HEK293 (cell line): ENCODE measurements around the gene MPV17L2.
A peak's percentile ranks its signal among the peaks of the same experiment; 100 is the strongest.

Experiments
- CTCF ChIA-PET: fragments of 350-600 bp; formaldehyde crosslinking; extraction: SDS; loops from one replicate; lab custom pipeline; 2021; ENCODE audit warnings: antibody characterized with exemption; lab: Yijun Ruan, JAX
- POLR2A ChIA-PET: fragments of 300-600 bp; formaldehyde crosslinking; extraction: SDS; loops from one replicate; lab custom pipeline; 2020; ENCODE audit warnings: antibody characterized with exemption, inconsistent platforms; lab: Yijun Ruan, JAX
- H3K27ac ChIP-seq: fragments of 200-500 bp; sonication (Bioruptor generic); 2 replicates; pipeline ENCODE4 v1.5.1; 2014; ENCODE audit warnings: low read depth, low read length, control low read depth, inconsistent platforms; ENCODE audit errors: extremely low read depth
- H3K36me3 ChIP-seq, 2 experiments: fragments of 200-500 bp in 1 of 2; sonication (Bioruptor generic) in 1 of 2; 1 replicate in 1 of 2; 2 replicates in 1 of 2; pipeline ENCODE4 v1.5.1; 2014 to 2017; ENCODE audit warnings: inconsistent platforms in 2 of 2, low read length in 2 of 2; ENCODE audit not compliant: control insufficient read depth in 2 of 2, insufficient read depth in 1 of 2
- H3K4me1 ChIP-seq: fragments of 200-500 bp; sonication (Bioruptor generic); 2 replicates; pipeline ENCODE4 v1.5.1; 2014; ENCODE audit warnings: mild to moderate bottlenecking, low read length, inconsistent platforms; ENCODE audit not compliant: control insufficient read depth, insufficient read depth
- H3K4me3 ChIP-seq: 2 replicates; pipeline ENCODE4 v1.5.1; 2011; ENCODE audit warnings: low read depth, mild to moderate bottlenecking, control low read depth, low read length, moderate library complexity
- H3K9me3 ChIP-seq: fragments of 200-500 bp; sonication (Bioruptor generic); 2 replicates; pipeline ENCODE4 v1.5.1; 2014; ENCODE audit warnings: low read depth, low read length, inconsistent platforms; ENCODE audit not compliant: control insufficient read depth, insufficient read depth
- GLI2 ChIP-seq: fragments of 450-650 bp; formaldehyde crosslinking; IDR thresholded peaks from 2 replicates; pipeline ENCODE4; 2017; ENCODE audit warnings: missing biosample characterization, missing genetic modification characterization, low read depth, borderline replicate concordance
- GLI4 ChIP-seq: fragments of 450-650 bp; formaldehyde crosslinking; IDR thresholded peaks from 2 replicates; pipeline ENCODE4 v1.5.1; 2016; ENCODE audit warnings: missing biosample characterization, missing genetic modification characterization
- HOXC10 ChIP-seq: sonication (generic); formaldehyde crosslinking; IDR thresholded peaks from 2 replicates; pipeline ENCODE4 v1.8.1; 2023; ENCODE audit warnings: mild to moderate bottlenecking, missing genetic modification reagents
- KLF9 ChIP-seq: fragments of 450-650 bp; formaldehyde crosslinking; IDR thresholded peaks from 2 replicates; pipeline ENCODE4 v1.5.1; 2016; ENCODE audit warnings: missing biosample characterization, missing genetic modification characterization, low read depth
- WT1 ChIP-seq: fragments of 450-650 bp; formaldehyde crosslinking; IDR thresholded peaks from 2 replicates; pipeline ENCODE4 v1.5.1; 2016; ENCODE audit warnings: missing biosample characterization, missing genetic modification characterization
- ZBTB17 ChIP-seq: fragments of 450-650 bp; formaldehyde crosslinking; IDR thresholded peaks from 2 replicates; pipeline ENCODE4 v1.5.1; 2016; ENCODE audit warnings: missing biosample characterization, missing genetic modification characterization
- ZBTB20 ChIP-seq: fragments of 450-650 bp; formaldehyde crosslinking; IDR thresholded peaks from 2 replicates; pipeline ENCODE4 v1.5.1; 2016; ENCODE audit warnings: missing biosample characterization, missing genetic modification characterization
- ZBTB21 ChIP-seq: fragments of 450-650 bp; formaldehyde crosslinking; IDR thresholded peaks from 2 replicates; pipeline ENCODE4 v1.5.1; 2017; ENCODE audit warnings: missing biosample characterization, missing genetic modification characterization
- ZFP3 ChIP-seq: fragments of 450-650 bp; formaldehyde crosslinking; IDR thresholded peaks from 2 replicates; pipeline ENCODE4 v1.5.1; 2016; ENCODE audit warnings: low read depth, missing biosample characterization, missing genetic modification characterization
- ZFP37 ChIP-seq: fragments of 450-650 bp; formaldehyde crosslinking; IDR thresholded peaks from 2 replicates; pipeline ENCODE4 v1.5.1; 2016; ENCODE audit warnings: missing biosample characterization, missing genetic modification characterization
- ZFP69B ChIP-seq: fragments of 450-650 bp; formaldehyde crosslinking; IDR thresholded peaks from 2 replicates; pipeline ENCODE4 v1.5.1; 2016; ENCODE audit warnings: missing biosample characterization, missing genetic modification characterization
- ZNF112 ChIP-seq: fragments of 450-650 bp; formaldehyde crosslinking; IDR thresholded peaks from 2 replicates; pipeline ENCODE4 v1.5.0; 2017; ENCODE audit warnings: missing biosample characterization, missing genetic modification characterization
- ZNF155 ChIP-seq: fragments of 450-650 bp; formaldehyde crosslinking; IDR thresholded peaks from 2 replicates; pipeline ENCODE4 v1.5.1; 2016; ENCODE audit warnings: missing biosample characterization, missing genetic modification characterization
- ZNF16 ChIP-seq: fragments of 450-650 bp; formaldehyde crosslinking; IDR thresholded peaks from 2 replicates; pipeline ENCODE4 v1.5.1; 2016; ENCODE audit warnings: low read depth, missing biosample characterization, missing genetic modification characterization
- ZNF202 ChIP-seq: fragments of 450-650 bp; formaldehyde crosslinking; IDR thresholded peaks from 2 replicates; pipeline ENCODE4 v1.5.1; 2016; ENCODE audit warnings: missing biosample characterization, missing genetic modification characterization, borderline replicate concordance
- ZNF341 ChIP-seq: fragments of 450-650 bp; formaldehyde crosslinking; IDR thresholded peaks from 2 replicates; pipeline ENCODE4; 2016; ENCODE audit warnings: low read depth, missing biosample characterization, missing genetic modification characterization
- ZNF350 ChIP-seq: fragments of 450-650 bp; formaldehyde crosslinking; IDR thresholded peaks from 2 replicates; pipeline ENCODE4 v1.5.0; 2017; ENCODE audit warnings: missing biosample characterization, mild to moderate bottlenecking, missing genetic modification characterization
- ZNF394 ChIP-seq: fragments of 450-650 bp; formaldehyde crosslinking; IDR thresholded peaks from 2 replicates; pipeline ENCODE4 v1.5.1; 2016; ENCODE audit warnings: missing biosample characterization, missing genetic modification characterization, mild to moderate bottlenecking, moderate library complexity, borderline replicate concordance
- ZNF433 ChIP-seq: fragments of 450-650 bp; formaldehyde crosslinking; IDR thresholded peaks from 2 replicates; pipeline ENCODE4 v1.5.1; 2016; ENCODE audit warnings: missing biosample characterization, missing genetic modification characterization, low read depth
- ZNF558 ChIP-seq: fragments of 450-650 bp; formaldehyde crosslinking; IDR thresholded peaks from 2 replicates; pipeline ENCODE4 v1.5.1; 2016; ENCODE audit warnings: missing biosample characterization, missing genetic modification characterization
- ZNF664 ChIP-seq: fragments of 450-650 bp; formaldehyde crosslinking; IDR thresholded peaks from 2 replicates; pipeline ENCODE4 v1.5.1; 2016; ENCODE audit warnings: missing biosample characterization, missing genetic modification characterization
- ZNF747 ChIP-seq: fragments of 450-650 bp; formaldehyde crosslinking; IDR thresholded peaks from 2 replicates; pipeline ENCODE4 v1.5.1; 2016; ENCODE audit warnings: missing biosample characterization, missing genetic modification characterization
- TF ChIP-seq, protein P1 (sequence below): fragments of 450-650 bp; formaldehyde crosslinking; IDR thresholded peaks from 2 replicates; pipeline ENCODE4 v1.5.1; 2017; ENCODE audit warnings: missing biosample characterization, missing genetic modification characterization
- TF ChIP-seq, protein P2 (sequence below): sonication (generic); formaldehyde crosslinking; IDR thresholded peaks from 2 replicates; pipeline ENCODE4 v1.8.1; 2022; ENCODE audit warnings: mild to moderate bottlenecking, moderate library complexity, missing genetic modification reagents
- TF ChIP-seq, protein P3 (sequence below): fragments of 450-650 bp; formaldehyde crosslinking; IDR thresholded peaks from 2 replicates; pipeline ENCODE4 v1.5.1; 2016; ENCODE audit warnings: missing biosample characterization, missing genetic modification characterization

The MPV17L2 gene

DNA sequence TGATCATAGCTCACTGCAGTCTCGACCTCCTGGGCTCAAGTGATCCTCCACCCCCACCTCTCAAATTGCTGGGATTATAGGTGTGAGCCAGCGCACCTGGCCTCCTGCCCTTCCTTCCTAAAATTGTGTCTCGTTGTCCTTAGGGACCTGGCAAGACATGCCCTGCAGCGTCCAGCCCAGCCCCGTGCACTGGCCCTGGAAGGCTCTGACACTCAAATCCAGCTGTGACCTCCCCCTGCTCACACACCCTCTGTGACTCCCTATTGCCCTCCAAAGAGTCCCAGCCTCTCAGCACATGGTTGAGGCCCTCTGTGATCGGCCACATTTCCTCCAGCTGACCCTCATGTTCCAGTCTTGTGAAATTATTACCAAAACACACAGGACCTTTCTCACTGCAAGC lies 4.9 kb downstream of the MPV17L2 start:
- ChIA-PET POLR2A (interaction anchor here (0.6 to 1.1 kb wide), 2 partner anchors 84 to 379 kb away, joined by 3 read pairs; partner anchors contain the start of gene JUND), CTCF (interaction anchor here (1.7 kb wide), 1 partner anchor 54 kb away, joined by 4 read pairs; no protein-coding TSS in a partner anchor)
- H3K27ac ChIP-seq: no peak overlapping the region
- H3K36me3 ChIP-seq: peaks cover 4 to 32% of the 10 kb centered on the region in 2 experiments; a peak in 2 of 3 replicates
- H3K4me1 ChIP-seq: no peaks in the 10 kb centered on the region
- H3K9me3 ChIP-seq: no peaks in the 10 kb centered on the region
- no peak overlapping the region for H3K4me3 ChIP-seq
- TF ChIP-seq, protein P1, sequence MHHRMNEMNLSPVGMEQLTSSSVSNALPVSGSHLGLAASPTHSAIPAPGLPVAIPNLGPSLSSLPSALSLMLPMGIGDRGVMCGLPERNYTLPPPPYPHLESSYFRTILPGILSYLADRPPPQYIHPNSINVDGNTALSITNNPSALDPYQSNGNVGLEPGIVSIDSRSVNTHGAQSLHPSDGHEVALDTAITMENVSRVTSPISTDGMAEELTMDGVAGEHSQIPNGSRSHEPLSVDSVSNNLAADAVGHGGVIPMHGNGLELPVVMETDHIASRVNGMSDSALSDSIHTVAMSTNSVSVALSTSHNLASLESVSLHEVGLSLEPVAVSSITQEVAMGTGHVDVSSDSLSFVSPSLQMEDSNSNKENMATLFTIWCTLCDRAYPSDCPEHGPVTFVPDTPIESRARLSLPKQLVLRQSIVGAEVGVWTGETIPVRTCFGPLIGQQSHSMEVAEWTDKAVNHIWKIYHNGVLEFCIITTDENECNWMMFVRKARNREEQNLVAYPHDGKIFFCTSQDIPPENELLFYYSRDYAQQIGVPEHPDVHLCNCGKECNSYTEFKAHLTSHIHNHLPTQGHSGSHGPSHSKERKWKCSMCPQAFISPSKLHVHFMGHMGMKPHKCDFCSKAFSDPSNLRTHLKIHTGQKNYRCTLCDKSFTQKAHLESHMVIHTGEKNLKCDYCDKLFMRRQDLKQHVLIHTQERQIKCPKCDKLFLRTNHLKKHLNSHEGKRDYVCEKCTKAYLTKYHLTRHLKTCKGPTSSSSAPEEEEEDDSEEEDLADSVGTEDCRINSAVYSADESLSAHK: no peak
- TF ChIP-seq ZNF350 (tag by site-specific recombination): no peak
- peak; percentile 66 for TF ChIP-seq ZNF558
- peak; percentile 58; the same call in 1 of the 2 replicates for TF ChIP-seq ZNF16 (tag by site-specific recombination)
- TF ChIP-seq ZNF394 (tag by site-specific recombination): no peak
- TF ChIP-seq, all 188 proteins: peak for 2

DNA sequence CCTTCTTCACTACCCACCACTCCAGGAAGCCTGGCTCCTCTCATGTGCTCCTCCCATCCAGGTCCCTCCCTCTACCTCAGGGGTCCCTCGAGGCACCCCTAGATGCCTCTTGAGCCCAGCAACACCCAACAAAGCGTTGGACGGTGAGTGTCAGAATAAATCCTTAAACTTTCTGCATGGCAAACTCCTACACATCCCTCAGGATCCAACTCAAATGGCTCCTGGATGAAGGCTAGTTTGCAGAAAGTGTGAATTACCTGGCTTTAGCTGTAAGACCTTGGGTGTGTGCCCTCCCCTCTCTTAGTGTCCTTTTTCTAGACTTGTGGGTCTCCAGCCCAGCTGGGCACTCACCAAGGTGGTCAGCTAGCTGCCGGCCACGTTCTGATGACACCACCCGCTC lies 5.4 kb downstream of the MPV17L2 start:
- H3K4me1 ChIP-seq: no peaks in the 10 kb centered on the region
- H3K36me3 ChIP-seq: peaks cover 4 to 32% of the 10 kb centered on the region in 2 experiments; a peak in 2 of 3 replicates

DNA sequence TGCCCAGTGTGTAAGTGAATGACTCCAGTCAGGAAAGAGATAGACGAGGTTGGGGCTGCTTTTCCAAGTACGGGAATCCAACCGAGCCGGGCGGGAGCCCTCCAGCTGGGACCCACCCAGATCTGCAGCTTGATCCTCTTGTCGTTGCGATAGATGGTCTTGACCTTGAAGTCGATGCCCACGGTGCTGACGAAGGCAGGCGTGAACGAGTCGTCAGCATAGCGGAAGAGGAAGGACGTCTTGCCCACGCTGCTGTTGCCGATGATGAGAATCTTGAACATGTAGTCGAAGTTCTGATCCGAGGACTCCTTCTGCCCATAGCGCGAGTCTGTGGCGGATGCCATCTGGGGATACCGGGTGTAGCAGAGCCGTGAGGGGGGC lies 9.4 kb downstream of the MPV17L2 start:
- ChIA-PET CTCF (interaction anchor here (1.5 kb wide), 1 partner anchor 89 kb away, joined by 5 read pairs; no protein-coding TSS in a partner anchor), POLR2A (interaction anchor here (0.6 to 1.0 kb wide), 2 partner anchors 79 to 244 kb away, joined by 3 to 4 read pairs; partner anchors contain the start of gene JUND)
- Histone ChIP-seq H3K36me3 (peaks cover 4 to 20% of the 10 kb centered on the region in 2 experiments; a peak in 2 of 3 replicates), H3K9me3 (no peaks in the 10 kb centered on the region), H3K4me3 (no peak overlapping the region), H3K27ac (no peak overlapping the region), H3K4me1 (peaks cover 8% of the 10 kb centered on the region)
- no peak for TF ChIP-seq ZFP69B (tag by site-specific recombination)
- TF ChIP-seq, protein P2, sequence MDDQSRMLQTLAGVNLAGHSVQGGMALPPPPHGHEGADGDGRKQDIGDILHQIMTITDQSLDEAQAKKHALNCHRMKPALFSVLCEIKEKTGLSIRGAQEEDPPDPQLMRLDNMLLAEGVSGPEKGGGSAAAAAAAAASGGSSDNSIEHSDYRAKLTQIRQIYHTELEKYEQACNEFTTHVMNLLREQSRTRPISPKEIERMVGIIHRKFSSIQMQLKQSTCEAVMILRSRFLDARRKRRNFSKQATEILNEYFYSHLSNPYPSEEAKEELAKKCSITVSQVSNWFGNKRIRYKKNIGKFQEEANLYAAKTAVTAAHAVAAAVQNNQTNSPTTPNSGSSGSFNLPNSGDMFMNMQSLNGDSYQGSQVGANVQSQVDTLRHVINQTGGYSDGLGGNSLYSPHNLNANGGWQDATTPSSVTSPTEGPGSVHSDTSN: no peak
- no peak for TF ChIP-seq ZNF112 (tag by site-specific recombination)
- TF ChIP-seq ZBTB17: no peak
- TF ChIP-seq KLF9 (tag by site-specific recombination): no peak
- TF ChIP-seq GLI4: no peak
- no peak for TF ChIP-seq ZNF202
- TF ChIP-seq ZNF558: no peak
- no peak for TF ChIP-seq ZNF155 (tag by site-specific recombination)
- no peak for TF ChIP-seq ZBTB20 (tag by site-specific recombination)
- TF ChIP-seq ZNF433 (tag by site-specific recombination): no peak
- TF ChIP-seq ZNF747 (tag by site-specific recombination): no peak
- no peak for TF ChIP-seq ZNF664 (tag by site-specific recombination)
- TF ChIP-seq WT1 (tag by site-specific recombination): no peak
- no peak for TF ChIP-seq HOXC10
- no peak for TF ChIP-seq ZFP37
- no peak for TF ChIP-seq GLI2 (tag by site-specific recombination)
- TF ChIP-seq ZNF341 (tag by site-specific recombination): no peak
- no peak for TF ChIP-seq ZBTB21 (tag by site-specific recombination)

More for the DNA sequence above, 5.4 kb downstream of the MPV17L2 start:
- Histone ChIP-seq H3K9me3 (no peaks in the 10 kb centered on the region), H3K4me3 (no peak overlapping the region), H3K27ac (no peak overlapping the region)
- POLR2A ChIA-PET: interaction anchor here (0.6 to 1.1 kb wide), 2 partner anchors 83 to 379 kb away, joined by 3 read pairs; partner anchors contain the start of gene JUND
- CTCF ChIA-PET: interaction anchor here (1.7 kb wide), 1 partner anchor 54 kb away, joined by 4 read pairs; no protein-coding TSS in a partner anchor
- TF ChIP-seq, protein P3, sequence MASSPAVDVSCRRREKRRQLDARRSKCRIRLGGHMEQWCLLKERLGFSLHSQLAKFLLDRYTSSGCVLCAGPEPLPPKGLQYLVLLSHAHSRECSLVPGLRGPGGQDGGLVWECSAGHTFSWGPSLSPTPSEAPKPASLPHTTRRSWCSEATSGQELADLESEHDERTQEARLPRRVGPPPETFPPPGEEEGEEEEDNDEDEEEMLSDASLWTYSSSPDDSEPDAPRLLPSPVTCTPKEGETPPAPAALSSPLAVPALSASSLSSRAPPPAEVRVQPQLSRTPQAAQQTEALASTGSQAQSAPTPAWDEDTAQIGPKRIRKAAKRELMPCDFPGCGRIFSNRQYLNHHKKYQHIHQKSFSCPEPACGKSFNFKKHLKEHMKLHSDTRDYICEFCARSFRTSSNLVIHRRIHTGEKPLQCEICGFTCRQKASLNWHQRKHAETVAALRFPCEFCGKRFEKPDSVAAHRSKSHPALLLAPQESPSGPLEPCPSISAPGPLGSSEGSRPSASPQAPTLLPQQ (tag by site-specific recombination): no peak
- TF ChIP-seq ZFP3 (tag by site-specific recombination): peak; percentile 90
